H1 (cell line): ENCODE measurements around the gene RNF10. TPM values are rescaled to one million over a fixed set of nuclear protein-coding genes. Genes with fewer than 3 reads are reported as not detected.

Experiments used
- CBX5 ChIP-seq: fragments of 300-800, 300-1000 bp; sonication (generic); IDR thresholded peaks from 2 replicates; pipeline ENCODE4 v1.7.1; 2016; ENCODE audit warnings: antibody characterized with exemption, low read length, low read depth
- CBX8 ChIP-seq: fragments of 300-800, 300-1000 bp; sonication (generic); IDR thresholded peaks from 2 replicates; pipeline ENCODE4 v1.7.1; 2016; ENCODE audit warnings: low read depth, low read length, borderline replicate concordance
- CHD7 ChIP-seq: fragments of 300-600 bp; sonication (generic); IDR thresholded peaks from 2 replicates; pipeline ENCODE4 v1.7.1; 2012; ENCODE audit warnings: low read length, moderate library complexity, mild to moderate bottlenecking, inconsistent platforms; ENCODE audit not compliant: insufficient replicate concordance
- CTBP2 ChIP-seq: IDR thresholded peaks from 2 replicates; pipeline ENCODE4 v1.7.0; 2011; ENCODE audit warnings: borderline replicate concordance, mild to moderate bottlenecking, moderate library complexity, mixed read lengths, low read length; ENCODE audit not compliant: insufficient read depth, insufficient read length
- HDAC6 ChIP-seq: IDR thresholded peaks from one replicate; pipeline ENCODE4 v1.7.1; 2012; ENCODE audit warnings: low read depth, mild to moderate bottlenecking, inconsistent platforms, low read length, moderate library complexity
- KDM4A ChIP-seq: IDR thresholded peaks from one replicate; pipeline ENCODE4 v1.7.1; 2012; ENCODE audit warnings: low read depth, mild to moderate bottlenecking, moderate library complexity, low read length, inconsistent platforms; ENCODE audit not compliant: severe bottlenecking
- POLR2AphosphoS5 ChIP-seq: IDR thresholded peaks from 2 replicates; pipeline ENCODE4 v1.6.1; 2011; ENCODE audit warnings: low read depth, low read length
- RNF2 ChIP-seq: fragments of 200-900, 300-1000 bp; sonication (generic); IDR thresholded peaks from 2 replicates; pipeline ENCODE4 v1.7.1; 2016; ENCODE audit warnings: borderline replicate concordance, low read depth, mild to moderate bottlenecking, antibody characterized with exemption, low read length; ENCODE audit not compliant: poor library complexity, severe bottlenecking; ENCODE audit errors: missing control alignments
- SUZ12 ChIP-seq: fragments of 200-600 bp; sonication (generic); IDR thresholded peaks from 2 replicates; pipeline ENCODE4 v1.6.1; 2012; ENCODE audit warnings: mild to moderate bottlenecking, inconsistent platforms, low read length, moderate library complexity, mixed read lengths
- polyA plus RNA-seq, 7 experiments: library from polyadenylated mRNA; depleted of rRNA in 3 of 7; stranded (reverse) in 5 of 7; unstranded in 2 of 7; fragments of >200 nt in 5 of 7; fragments of 200-250 nt in 2 of 7; gene quantifications; 1 replicate in 5 of 7; 2 replicates in 1 of 7; 4 replicates in 1 of 7; pipeline versions ENCODE4 v1.2.1 to v1.2.3, GENCODE V29; 2011 to 2013; ENCODE audit warnings: missing spikeins in 2 of 7, mixed read lengths in 2 of 7
- total RNA-seq: library from RNA; stranded (reverse); fragmentation: NEBNext Ultra II Directional; extraction: Animal tissue kit (Norgen Biotek cat#: 25700); gene quantifications from 2 replicates; pipeline ENCODE4 v1.2.1, GENCODE V29; 2021

RNF10 gene
- total and polyA plus RNA-seq, 2 of the 8 experiments (the other 6 are each of a cell fraction or from before 2014, with no cell fraction given), result 71.6 to 171 TPM

GRCh38 chr12:120583478-120584030, 49.4 kb downstream of the RNF10 start (continued):
- TF ChIP-seq KDM4A, result no peak
- no peak for TF ChIP-seq HDAC6
- TF ChIP-seq POLR2AphosphoS5, result no peak
- TF ChIP-seq RNF2, result no peak
- TF ChIP-seq CTBP2, result no peak
- TF ChIP-seq CHD7, result no peak
- no peak for TF ChIP-seq CBX5
- no peak for TF ChIP-seq CBX8
- no peak for TF ChIP-seq SUZ12
